OCI-LY1 (cell line): ENCODE data around the gene MCF2L2.
"Not testable (repeated sequence)": the region's sequence is repeated elsewhere in the genome, so short reads cannot be mapped to it uniquely, and the experiment has no call there.

Source experiments
- H2AFZ ChIP-seq: fragments of 200-600 bp; sonication (generic), shearing (Covaris generic); 2 replicates; pipeline ENCODE4 v1.6.0; 2014; ENCODE audit warnings: antibody characterized with exemption, mild to moderate bottlenecking, low read length
- H3F3A ChIP-seq: fragments of 200-600 bp; sonication (generic), shearing (Covaris generic); 2 replicates; pipeline ENCODE4 v1.6.0; 2014; ENCODE audit warnings: mild to moderate bottlenecking, antibody characterized with exemption, low read length, moderate library complexity; ENCODE audit not compliant: insufficient read depth
- H3K27ac ChIP-seq: fragments of 200-600 bp; sonication (generic); 2 replicates; pipeline ENCODE4 v1.5.1; 2014; ENCODE audit warnings: low read length, mixed run types, mild to moderate bottlenecking, low read depth; ENCODE audit not compliant: poor library complexity, severe bottlenecking
- H3K27me3 ChIP-seq: fragments of 200-600 bp; sonication (generic); 2 replicates; pipeline ENCODE4 v1.6.0; 2014; ENCODE audit warnings: antibody characterized with exemption, mild to moderate bottlenecking, low read length, moderate library complexity; ENCODE audit not compliant: insufficient read depth
- H3K36me3 ChIP-seq: fragments of 200-600 bp; sonication (generic); 2 replicates; pipeline ENCODE4 v1.6.1; 2014; ENCODE audit warnings: mild to moderate bottlenecking, antibody characterized with exemption, low read length, moderate library complexity, mixed read lengths; ENCODE audit not compliant: insufficient read depth
- H3K4me1 ChIP-seq: fragments of 200-600 bp; sonication (generic); 2 replicates; pipeline ENCODE4 v1.5.1; 2014; ENCODE audit warnings: mild to moderate bottlenecking, low read length, moderate library complexity; ENCODE audit not compliant: insufficient read depth, severe bottlenecking
- H3K4me2 ChIP-seq: fragments of 200-600 bp; sonication (generic), shearing (Covaris generic); 2 replicates; pipeline ENCODE4 v1.6.1; 2014; ENCODE audit warnings: low read length
- H3K4me3 ChIP-seq: fragments of 200-600 bp; sonication (generic); 2 replicates; pipeline ENCODE4 v1.5.1; 2014; ENCODE audit warnings: low read length, low read depth, mild to moderate bottlenecking, mixed read lengths; ENCODE audit not compliant: poor library complexity, severe bottlenecking
- H3K79me2 ChIP-seq: fragments of 200-600 bp; shearing (Covaris generic); 2 replicates; pipeline ENCODE4 v1.6.1; 2016; ENCODE audit warnings: mixed run types, low read length, mixed read lengths; ENCODE audit not compliant: insufficient read depth
- H3K9ac ChIP-seq: fragments of 200-600 bp; sonication (generic), shearing (Covaris generic); 2 replicates; pipeline ENCODE4 v1.6.1; 2014; ENCODE audit warnings: mild to moderate bottlenecking, low read length, mixed read lengths
- H3K9me2 ChIP-seq: fragments of 200-600 bp; sonication (generic), shearing (Covaris generic); 2 replicates; pipeline ENCODE4 v1.6.1; 2014; ENCODE audit warnings: low read depth, mild to moderate bottlenecking, low read length, mixed read lengths
- H3K9me3 ChIP-seq: fragments of 200-600 bp; shearing (Covaris generic); 2 replicates; pipeline ENCODE4 v1.6.1; 2014; ENCODE audit warnings: low read length, mixed read lengths
- H4K20me1 ChIP-seq: fragments of 200-600 bp; sonication (generic), shearing (Covaris generic); 2 replicates; pipeline ENCODE4 v1.6.0; 2016; ENCODE audit warnings: mild to moderate bottlenecking, low read length; ENCODE audit not compliant: insufficient read depth
- EZH2 ChIP-seq: fragments of 200-600 bp; sonication (generic), shearing (Covaris generic); IDR thresholded peaks from 2 replicates; pipeline ENCODE4 v1.8.0; 2017; ENCODE audit warnings: borderline replicate concordance, mixed run types, mild to moderate bottlenecking, antibody characterized with exemption, low read length, moderate library complexity, mixed read lengths
- TF ChIP-seq, protein P1 (sequence below): fragments of 200-600 bp; sonication (generic), shearing (Covaris generic); IDR thresholded peaks from 2 replicates; pipeline ENCODE4 v1.5.1; 2017; ENCODE audit warnings: mild to moderate bottlenecking, antibody characterized with exemption, low read length, moderate library complexity, mixed read lengths

The MCF2L2 gene

GRCh38 chr3:183375787-183376186 is 52.6 kb downstream of the MCF2L2 start:
- no peaks in the 10 kb centered on the region for H3K79me2 ChIP-seq
- H3K4me1 ChIP-seq = no peaks in the 10 kb centered on the region
- no peak overlapping the region for H3K4me3 ChIP-seq
- no peaks in the 10 kb centered on the region for H3K9me3 ChIP-seq
- no peak overlapping the region for H3K27ac ChIP-seq
- no peaks in the 10 kb centered on the region for H3K36me3 ChIP-seq
- H3K9me2 ChIP-seq = no peaks in the 10 kb centered on the region
- H3F3A ChIP-seq = no peaks in the 10 kb centered on the region
- TF ChIP-seq EZH2 = no peak
- TF ChIP-seq, protein P1, sequence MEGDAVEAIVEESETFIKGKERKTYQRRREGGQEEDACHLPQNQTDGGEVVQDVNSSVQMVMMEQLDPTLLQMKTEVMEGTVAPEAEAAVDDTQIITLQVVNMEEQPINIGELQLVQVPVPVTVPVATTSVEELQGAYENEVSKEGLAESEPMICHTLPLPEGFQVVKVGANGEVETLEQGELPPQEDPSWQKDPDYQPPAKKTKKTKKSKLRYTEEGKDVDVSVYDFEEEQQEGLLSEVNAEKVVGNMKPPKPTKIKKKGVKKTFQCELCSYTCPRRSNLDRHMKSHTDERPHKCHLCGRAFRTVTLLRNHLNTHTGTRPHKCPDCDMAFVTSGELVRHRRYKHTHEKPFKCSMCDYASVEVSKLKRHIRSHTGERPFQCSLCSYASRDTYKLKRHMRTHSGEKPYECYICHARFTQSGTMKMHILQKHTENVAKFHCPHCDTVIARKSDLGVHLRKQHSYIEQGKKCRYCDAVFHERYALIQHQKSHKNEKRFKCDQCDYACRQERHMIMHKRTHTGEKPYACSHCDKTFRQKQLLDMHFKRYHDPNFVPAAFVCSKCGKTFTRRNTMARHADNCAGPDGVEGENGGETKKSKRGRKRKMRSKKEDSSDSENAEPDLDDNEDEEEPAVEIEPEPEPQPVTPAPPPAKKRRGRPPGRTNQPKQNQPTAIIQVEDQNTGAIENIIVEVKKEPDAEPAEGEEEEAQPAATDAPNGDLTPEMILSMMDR = no peak
- H3K4me2 ChIP-seq = no peak overlapping the region
- no peaks in the 10 kb centered on the region for H4K20me1 ChIP-seq
- no peak overlapping the region for H3K9ac ChIP-seq
- H3K27me3 ChIP-seq = no peaks in the 10 kb centered on the region
- no peak overlapping the region for H2AFZ ChIP-seq

DNA sequence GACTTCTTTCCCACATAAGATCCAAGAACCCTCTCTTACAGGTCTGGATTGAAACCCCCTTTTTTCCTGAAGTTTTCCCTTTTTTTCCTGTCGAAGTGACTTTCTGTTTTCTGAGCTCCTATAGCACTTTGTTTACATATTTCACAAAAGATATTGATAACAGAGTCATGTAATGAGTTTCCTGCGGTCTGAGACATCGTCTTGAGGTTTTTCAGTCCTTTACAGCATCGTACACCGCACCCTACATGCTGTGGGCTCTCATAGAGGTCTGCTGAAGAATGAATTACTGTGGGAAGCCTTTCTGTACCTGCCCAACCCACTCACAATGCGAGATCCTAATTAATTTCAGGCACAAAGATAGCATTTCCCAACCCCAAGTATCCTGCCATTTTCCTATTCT is 53.1 kb downstream of the MCF2L2 start:
- H3K4me1 ChIP-seq = no peaks in the 10 kb centered on the region
- H2AFZ ChIP-seq = no peak overlapping the region
- no peaks in the 10 kb centered on the region for H3K27me3 ChIP-seq
- H3K79me2 ChIP-seq = no peaks in the 10 kb centered on the region
- no peaks in the 10 kb centered on the region for H3F3A ChIP-seq
- H3K27ac ChIP-seq = no peak overlapping the region
- no peaks in the 10 kb centered on the region for H3K36me3 ChIP-seq
- TF ChIP-seq EZH2 = no peak
- TF ChIP-seq, protein P1 = no peak
- H3K9me3 ChIP-seq = no peaks in the 10 kb centered on the region
- H3K4me2 ChIP-seq = no peak overlapping the region
- H3K9ac ChIP-seq = no peak overlapping the region
- no peaks in the 10 kb centered on the region for H3K9me2 ChIP-seq
- no peak overlapping the region for H3K4me3 ChIP-seq
- H4K20me1 ChIP-seq = no peaks in the 10 kb centered on the region

DNA sequence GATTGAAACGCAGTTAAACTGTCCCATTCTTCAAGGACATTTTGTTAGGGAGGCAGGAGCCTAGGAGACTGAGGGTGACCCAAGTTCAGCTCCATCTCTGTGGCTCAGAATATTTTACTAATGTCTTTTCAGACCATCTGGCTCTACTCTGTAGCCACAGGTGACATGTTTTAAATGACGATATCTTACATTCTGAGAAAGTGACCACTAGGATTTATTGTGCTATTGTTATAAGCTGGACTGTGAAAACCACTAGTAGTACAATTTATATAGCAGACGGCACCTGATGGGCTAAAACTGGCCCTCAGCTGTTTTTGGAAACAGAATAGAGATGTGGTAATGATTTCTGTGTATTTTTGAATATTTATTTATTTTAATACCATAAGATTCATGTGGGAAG is 55.5 kb downstream of the MCF2L2 start:
- Histone ChIP-seq H2AFZ (no peak overlapping the region), H3K9ac (no peak overlapping the region), H4K20me1 (no peaks in the 10 kb centered on the region), H3K9me2 (no peaks in the 10 kb centered on the region), H3F3A (no peaks in the 10 kb centered on the region), H3K4me2 (no peak overlapping the region), H3K36me3 (no peaks in the 10 kb centered on the region), H3K9me3 (no peaks in the 10 kb centered on the region), H3K27me3 (0 out of 2 replicates have a peak, but pooled peaks cover 2% of the 10 kb centered on the region), H3K4me1 (no peaks in the 10 kb centered on the region), H3K4me3 (no peak overlapping the region), H3K79me2 (no peaks in the 10 kb centered on the region), H3K27ac (no peak overlapping the region)
- TF ChIP-seq, protein P1 = no peak
- no peak for TF ChIP-seq EZH2

DNA sequence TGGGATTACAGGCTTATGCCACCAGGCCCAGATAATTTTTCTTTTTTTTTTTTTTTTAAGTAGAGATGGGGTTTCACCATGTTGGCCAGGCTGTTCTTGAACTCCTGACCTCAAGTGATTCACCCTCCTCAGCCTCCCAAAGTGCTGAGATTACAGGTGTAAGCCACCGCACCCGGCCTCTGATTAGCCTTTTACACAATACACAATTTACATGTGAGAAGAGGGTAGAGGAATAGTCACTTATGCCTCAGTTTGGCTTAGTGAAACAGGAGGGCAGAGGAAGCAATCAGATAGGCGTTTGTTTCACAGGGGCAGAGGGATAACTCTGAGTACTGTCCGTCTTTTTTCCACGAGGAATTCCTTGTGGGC is 56.8 kb downstream of the MCF2L2 start:
- not testable (repeated sequence) for H2AFZ ChIP-seq, H3F3A ChIP-seq, H3K79me2 ChIP-seq, H3K4me1 ChIP-seq, H3K27me3 ChIP-seq, H3K9ac ChIP-seq, H3K9me2 ChIP-seq, H3K27ac ChIP-seq, H3K4me2 ChIP-seq, H3K4me3 ChIP-seq, H4K20me1 ChIP-seq, H3K9me3 ChIP-seq, H3K36me3 ChIP-seq
